HepG2 (cell line): ENCODE measurements around the gene FGGY. TPM values are rescaled to one million over a fixed set of nuclear protein-coding genes. Genes with fewer than 3 reads are reported as not detected.

ENCODE experiments used
- CCAR2 ChIP-seq: fragments of 200-400 bp; formaldehyde crosslinking; optimal IDR thresholded peaks from 2 replicates; pipeline ENCODE3; 2018; ENCODE audit warnings: low read depth, mild to moderate bottlenecking, low read length, moderate library complexity
- ELF3 ChIP-seq: IDR thresholded peaks from 2 replicates; pipeline ENCODE4 v1.6.1; 2016; ENCODE audit warnings: missing genetic modification reagents, missing compliant biosample characterization
- EP300 ChIP-seq, 3 experiments: sonication (generic) in 1 of 3; formaldehyde crosslinking in 1 of 3; IDR thresholded peaks; 2 replicates each; pipeline versions ENCODE4 v1.5.1 to v1.6.1; 2011 to 2020; ENCODE audit warnings: low read depth in 2 of 3, low read length in 2 of 3, borderline replicate concordance in 1 of 3, improper control_type of control experiment in 1 of 3, mild to moderate bottlenecking in 1 of 3, missing genetic modification reagents in 1 of 3, moderate library complexity in 1 of 3
- ERF ChIP-seq: IDR thresholded peaks from 2 replicates; pipeline ENCODE4 v1.6.1; 2018; ENCODE audit warnings: missing biosample characterization, missing genetic modification reagents
- FOXA1 ChIP-seq, 2 experiments: fragments of 450-650 bp in 1 of 2; sonication (generic) in 1 of 2; formaldehyde crosslinking in 1 of 2; IDR thresholded peaks; 2 replicates each; pipeline versions ENCODE4 v1.4.0 to v1.6.1; 2016 to 2020; ENCODE audit warnings: missing genetic modification reagents in 1 of 2
- HOXA9 ChIP-seq: sonication (generic); formaldehyde crosslinking; IDR thresholded peaks from 2 replicates; pipeline ENCODE4 v1.8.1; 2022; ENCODE audit warnings: missing genetic modification reagents, mild to moderate bottlenecking, moderate library complexity, borderline replicate concordance
- NCOA2 ChIP-seq: sonication (generic); formaldehyde crosslinking; IDR thresholded peaks from 2 replicates; pipeline ENCODE4 v1.8.0; 2022; ENCODE audit warnings: inconsistent platforms
- POLR2G ChIP-seq: fragments of 200-400 bp; formaldehyde crosslinking; IDR thresholded peaks from 2 replicates; pipeline ENCODE4 v1.6.1; 2018; ENCODE audit warnings: mild to moderate bottlenecking, low read depth, low read length, moderate library complexity
- PRMT3 ChIP-seq: sonication (generic); formaldehyde crosslinking; IDR thresholded peaks from 2 replicates; pipeline ENCODE4 v1.8.1; 2022; ENCODE audit warnings: low read depth, mild to moderate bottlenecking, moderate library complexity, missing genetic modification reagents, borderline replicate concordance
- REPIN1 ChIP-seq: sonication (generic); formaldehyde crosslinking; IDR thresholded peaks from 2 replicates; pipeline ENCODE4 v1.8.0; 2022; ENCODE audit warnings: missing genetic modification reagents, low read depth, mild to moderate bottlenecking, borderline replicate concordance
- REXO4 ChIP-seq: sonication (generic); formaldehyde crosslinking; IDR thresholded peaks from 2 replicates; pipeline ENCODE4 v1.8.0; 2022; ENCODE audit warnings: missing genetic modification reagents, mild to moderate bottlenecking, borderline replicate concordance
- SOX13 ChIP-seq, 3 experiments: fragments of 450-650 bp in 1 of 3; sonication (generic) in 1 of 3; formaldehyde crosslinking in 1 of 3; IDR thresholded peaks in 2 of 3; conservative IDR thresholded peaks in 1 of 3; 2 replicates each; pipeline versions ENCODE4 v1.5.0 to v1.6.1; 2016 to 2020; ENCODE audit warnings: antibody characterized with exemption in 1 of 3, mild to moderate bottlenecking in 1 of 3, missing compliant biosample characterization in 1 of 3, missing genetic modification reagents in 1 of 3, moderate library complexity in 1 of 3
- STAG1 ChIP-seq: sonication (generic); formaldehyde crosslinking; IDR thresholded peaks from 2 replicates; pipeline ENCODE4 v1.4.0; 2020; ENCODE audit warnings: missing genetic modification reagents
- ZFX ChIP-seq: sonication (generic); formaldehyde crosslinking; IDR thresholded peaks from 2 replicates; pipeline ENCODE4 v1.4.0; 2020; ENCODE audit warnings: mild to moderate bottlenecking, low read depth, missing genetic modification reagents, moderate library complexity
- ZKSCAN1 ChIP-seq: fragments of 150-350 bp; IDR thresholded peaks from 2 replicates; pipeline ENCODE4 v1.6.1; 2014; ENCODE audit warnings: low read length
- ZMYM3 ChIP-seq: sonication (generic); formaldehyde crosslinking; IDR thresholded peaks from 2 replicates; pipeline ENCODE4 v1.5.1; 2020; ENCODE audit warnings: mild to moderate bottlenecking, missing genetic modification reagents
- ZNF12 ChIP-seq: sonication (generic); formaldehyde crosslinking; IDR thresholded peaks from 2 replicates; pipeline ENCODE4 v1.5.0; 2020; ENCODE audit warnings: missing genetic modification reagents
- ZNF556 ChIP-seq: sonication (generic); formaldehyde crosslinking; IDR thresholded peaks from 2 replicates; pipeline ENCODE4 v1.4.0; 2020; ENCODE audit warnings: mild to moderate bottlenecking, missing genetic modification reagents, borderline replicate concordance
- polyA plus RNA-seq, 8 experiments: library from polyadenylated mRNA; depleted of rRNA in 3 of 8; stranded (reverse) in 7 of 8; unstranded in 1 of 8; fragments of >200 nt; fragmentation: Illumina TruSeq in 4 of 8; extraction: Trizol in 4 of 8; gene quantifications; 2 replicates each; pipeline versions ENCODE4 v1.2.1 to v1.2.3, GENCODE V29; 2011 to 2016; ENCODE audit warnings: low read depth in 4 of 8, missing spikeins in 1 of 8, mixed read lengths in 1 of 8; ENCODE audit not compliant: insufficient read depth in 1 of 8
- total RNA-seq, 5 experiments: library from RNA; depleted of rRNA; stranded (reverse); fragments of >200 nt; fragmentation: Illumina TruSeq; extraction: Trizol; gene quantifications; 2 replicates each; pipeline ENCODE4 v1.2.3, GENCODE V29; 2016; ENCODE audit warnings: low read depth in 1 of 5
- TF ChIP-seq, protein P1 (sequence below): sonication (generic); formaldehyde crosslinking; IDR thresholded peaks from 2 replicates; pipeline ENCODE4 v1.5.0; 2020; ENCODE audit warnings: mild to moderate bottlenecking, missing genetic modification reagents, moderate library complexity
- TF ChIP-seq, protein P2 (sequence below): sonication (generic); formaldehyde crosslinking; IDR thresholded peaks from 2 replicates; pipeline ENCODE4 v1.4.0; 2020; ENCODE audit warnings: missing genetic modification reagents
- TF ChIP-seq, protein P3 (sequence below): sonication (generic); formaldehyde crosslinking; IDR thresholded peaks from 2 replicates; pipeline ENCODE4 v1.9.0; 2021; ENCODE audit warnings: missing genetic modification reagents, borderline replicate concordance
- TF ChIP-seq, protein P4 (sequence below): sonication (generic); formaldehyde crosslinking; IDR thresholded peaks from 2 replicates; pipeline ENCODE4 v1.8.0; 2022; ENCODE audit warnings: mild to moderate bottlenecking, missing genetic modification reagents, moderate library complexity

FGGY gene
- total and polyA plus RNA-seq, 2 of the 13 experiments (the other 11 are each of a cell fraction or from before 2014, with no cell fraction given) = 15.7 to 27.5 TPM

DNA sequence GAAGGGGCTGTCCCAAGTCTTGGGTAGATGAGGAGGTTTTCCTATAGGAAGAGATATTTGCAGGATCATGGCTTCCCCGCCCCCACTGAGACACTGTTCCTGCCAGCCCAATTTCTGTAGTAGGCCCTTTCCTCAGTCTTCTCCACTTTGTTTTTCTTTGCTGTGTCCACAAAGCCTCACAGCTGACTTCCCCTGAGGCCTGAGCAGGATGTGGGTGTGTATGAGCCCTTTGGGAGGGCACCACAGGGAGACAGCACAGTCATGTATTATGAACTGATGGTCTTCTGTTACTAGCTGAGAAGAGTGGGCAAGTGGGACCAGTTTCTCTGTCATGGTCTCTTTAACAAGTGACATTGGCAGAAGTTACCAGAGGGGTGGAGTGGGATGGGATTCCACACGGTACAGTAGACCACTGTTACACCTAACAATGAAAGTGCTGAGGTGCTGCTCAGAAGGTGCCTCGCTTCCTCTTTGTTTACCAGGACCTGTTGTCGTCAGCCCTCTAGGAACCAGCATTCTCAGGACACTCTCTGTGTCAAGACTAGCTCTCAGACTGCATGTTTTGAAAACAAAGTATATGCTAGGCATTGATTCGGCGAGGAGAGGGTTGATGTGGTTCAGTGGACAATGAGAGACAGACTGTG lies 264.0 kb downstream of the FGGY start (continued):
- TF ChIP-seq, protein P1, sequence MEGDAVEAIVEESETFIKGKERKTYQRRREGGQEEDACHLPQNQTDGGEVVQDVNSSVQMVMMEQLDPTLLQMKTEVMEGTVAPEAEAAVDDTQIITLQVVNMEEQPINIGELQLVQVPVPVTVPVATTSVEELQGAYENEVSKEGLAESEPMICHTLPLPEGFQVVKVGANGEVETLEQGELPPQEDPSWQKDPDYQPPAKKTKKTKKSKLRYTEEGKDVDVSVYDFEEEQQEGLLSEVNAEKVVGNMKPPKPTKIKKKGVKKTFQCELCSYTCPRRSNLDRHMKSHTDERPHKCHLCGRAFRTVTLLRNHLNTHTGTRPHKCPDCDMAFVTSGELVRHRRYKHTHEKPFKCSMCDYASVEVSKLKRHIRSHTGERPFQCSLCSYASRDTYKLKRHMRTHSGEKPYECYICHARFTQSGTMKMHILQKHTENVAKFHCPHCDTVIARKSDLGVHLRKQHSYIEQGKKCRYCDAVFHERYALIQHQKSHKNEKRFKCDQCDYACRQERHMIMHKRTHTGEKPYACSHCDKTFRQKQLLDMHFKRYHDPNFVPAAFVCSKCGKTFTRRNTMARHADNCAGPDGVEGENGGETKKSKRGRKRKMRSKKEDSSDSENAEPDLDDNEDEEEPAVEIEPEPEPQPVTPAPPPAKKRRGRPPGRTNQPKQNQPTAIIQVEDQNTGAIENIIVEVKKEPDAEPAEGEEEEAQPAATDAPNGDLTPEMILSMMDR (CRISPR knock-in tag) = peak; percentile 37
- no peak for TF ChIP-seq NCOA2 (CRISPR knock-in tag)
- no peak for TF ChIP-seq ZKSCAN1
- TF ChIP-seq HOXA9 (CRISPR knock-in tag) = no peak
- TF ChIP-seq CCAR2 = no peak
- TF ChIP-seq ZFX (CRISPR knock-in tag) = peak; percentile 17; the same call in 1 of the 2 replicates
- TF ChIP-seq FOXA1 (IDR thresholded peaks at IDR 0.05) = no peak
- TF ChIP-seq FOXA1 (CRISPR knock-in tag; IDR thresholded peaks at IDR 0.05) = peak; percentile 31; the same call in 1 of the 2 replicates
- no peak for TF ChIP-seq PRMT3
- no peak for TF ChIP-seq ELF3 (CRISPR knock-in tag)
- TF ChIP-seq, protein P2, sequence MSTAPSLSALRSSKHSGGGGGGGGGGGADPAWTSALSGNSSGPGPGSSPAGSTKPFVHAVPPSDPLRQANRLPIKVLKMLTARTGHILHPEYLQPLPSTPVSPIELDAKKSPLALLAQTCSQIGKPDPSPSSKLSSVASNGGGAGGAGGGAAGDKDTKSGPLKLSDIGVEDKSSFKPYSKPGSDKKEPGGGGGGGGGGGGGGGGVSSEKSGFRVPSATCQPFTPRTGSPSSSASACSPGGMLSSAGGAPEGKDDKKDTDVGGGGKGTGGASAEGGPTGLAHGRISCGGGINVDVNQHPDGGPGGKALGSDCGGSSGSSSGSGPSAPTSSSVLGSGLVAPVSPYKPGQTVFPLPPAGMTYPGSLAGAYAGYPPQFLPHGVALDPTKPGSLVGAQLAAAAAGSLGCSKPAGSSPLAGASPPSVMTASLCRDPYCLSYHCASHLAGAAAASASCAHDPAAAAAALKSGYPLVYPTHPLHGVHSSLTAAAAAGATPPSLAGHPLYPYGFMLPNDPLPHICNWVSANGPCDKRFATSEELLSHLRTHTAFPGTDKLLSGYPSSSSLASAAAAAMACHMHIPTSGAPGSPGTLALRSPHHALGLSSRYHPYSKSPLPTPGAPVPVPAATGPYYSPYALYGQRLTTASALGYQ (CRISPR knock-in tag) = no peak
- TF ChIP-seq, protein P3, sequence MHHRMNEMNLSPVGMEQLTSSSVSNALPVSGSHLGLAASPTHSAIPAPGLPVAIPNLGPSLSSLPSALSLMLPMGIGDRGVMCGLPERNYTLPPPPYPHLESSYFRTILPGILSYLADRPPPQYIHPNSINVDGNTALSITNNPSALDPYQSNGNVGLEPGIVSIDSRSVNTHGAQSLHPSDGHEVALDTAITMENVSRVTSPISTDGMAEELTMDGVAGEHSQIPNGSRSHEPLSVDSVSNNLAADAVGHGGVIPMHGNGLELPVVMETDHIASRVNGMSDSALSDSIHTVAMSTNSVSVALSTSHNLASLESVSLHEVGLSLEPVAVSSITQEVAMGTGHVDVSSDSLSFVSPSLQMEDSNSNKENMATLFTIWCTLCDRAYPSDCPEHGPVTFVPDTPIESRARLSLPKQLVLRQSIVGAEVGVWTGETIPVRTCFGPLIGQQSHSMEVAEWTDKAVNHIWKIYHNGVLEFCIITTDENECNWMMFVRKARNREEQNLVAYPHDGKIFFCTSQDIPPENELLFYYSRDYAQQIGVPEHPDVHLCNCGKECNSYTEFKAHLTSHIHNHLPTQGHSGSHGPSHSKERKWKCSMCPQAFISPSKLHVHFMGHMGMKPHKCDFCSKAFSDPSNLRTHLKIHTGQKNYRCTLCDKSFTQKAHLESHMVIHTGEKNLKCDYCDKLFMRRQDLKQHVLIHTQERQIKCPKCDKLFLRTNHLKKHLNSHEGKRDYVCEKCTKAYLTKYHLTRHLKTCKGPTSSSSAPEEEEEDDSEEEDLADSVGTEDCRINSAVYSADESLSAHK (CRISPR knock-in tag) = no peak
- 0 out of 2 replicates have a peak, but pooled peaks have one; percentile 19 for TF ChIP-seq STAG1
- peak in 1 of 2 experiments; percentile 9; a peak in 1 of 4 replicates for TF ChIP-seq EP300 (IDR thresholded peaks at IDR 0.05; ENCODE audit: low read depth in 2 of 2, low read length in 2 of 2)
- no peak for TF ChIP-seq EP300 (CRISPR knock-in tag; IDR thresholded peaks at IDR 0.05; ENCODE audit: borderline replicate concordance)
- TF ChIP-seq ERF (CRISPR knock-in tag) = 0 out of 2 replicates have a peak, but pooled peaks have one; percentile 23
- TF ChIP-seq ZNF556 (CRISPR knock-in tag) = no peak
- no peak for TF ChIP-seq REXO4 (CRISPR knock-in tag)
- no peak for TF ChIP-seq ZNF12
- no peak for TF ChIP-seq ZMYM3 (CRISPR knock-in tag)
- no peak for TF ChIP-seq POLR2G
- TF ChIP-seq, protein P4, sequence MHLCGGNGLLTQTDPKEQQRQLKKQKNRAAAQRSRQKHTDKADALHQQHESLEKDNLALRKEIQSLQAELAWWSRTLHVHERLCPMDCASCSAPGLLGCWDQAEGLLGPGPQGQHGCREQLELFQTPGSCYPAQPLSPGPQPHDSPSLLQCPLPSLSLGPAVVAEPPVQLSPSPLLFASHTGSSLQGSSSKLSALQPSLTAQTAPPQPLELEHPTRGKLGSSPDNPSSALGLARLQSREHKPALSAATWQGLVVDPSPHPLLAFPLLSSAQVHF (CRISPR knock-in tag) = no peak
- TF ChIP-seq SOX13 (IDR thresholded peaks at IDR 0.05) = no peak
- peak in 1 of 2 experiments; percentile 32; a peak in 1 of 4 replicates for TF ChIP-seq SOX13 (CRISPR knock-in tag; conservative IDR thresholded peaks at IDR 0.05 in 1 of 2, IDR thresholded peaks at IDR 0.05 in 1 of 2)
- TF ChIP-seq REPIN1 (CRISPR knock-in tag) = no peak
